ENCODE data around the gene OBSCN.

- TF ChIP-seq, protein P1, sequence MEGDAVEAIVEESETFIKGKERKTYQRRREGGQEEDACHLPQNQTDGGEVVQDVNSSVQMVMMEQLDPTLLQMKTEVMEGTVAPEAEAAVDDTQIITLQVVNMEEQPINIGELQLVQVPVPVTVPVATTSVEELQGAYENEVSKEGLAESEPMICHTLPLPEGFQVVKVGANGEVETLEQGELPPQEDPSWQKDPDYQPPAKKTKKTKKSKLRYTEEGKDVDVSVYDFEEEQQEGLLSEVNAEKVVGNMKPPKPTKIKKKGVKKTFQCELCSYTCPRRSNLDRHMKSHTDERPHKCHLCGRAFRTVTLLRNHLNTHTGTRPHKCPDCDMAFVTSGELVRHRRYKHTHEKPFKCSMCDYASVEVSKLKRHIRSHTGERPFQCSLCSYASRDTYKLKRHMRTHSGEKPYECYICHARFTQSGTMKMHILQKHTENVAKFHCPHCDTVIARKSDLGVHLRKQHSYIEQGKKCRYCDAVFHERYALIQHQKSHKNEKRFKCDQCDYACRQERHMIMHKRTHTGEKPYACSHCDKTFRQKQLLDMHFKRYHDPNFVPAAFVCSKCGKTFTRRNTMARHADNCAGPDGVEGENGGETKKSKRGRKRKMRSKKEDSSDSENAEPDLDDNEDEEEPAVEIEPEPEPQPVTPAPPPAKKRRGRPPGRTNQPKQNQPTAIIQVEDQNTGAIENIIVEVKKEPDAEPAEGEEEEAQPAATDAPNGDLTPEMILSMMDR (IDR thresholded peaks at IDR 0.05) = no peak
- TF ChIP-seq POLR2A (IDR thresholded peaks at IDR 0.05) = no peak
These were observed 186.1 kb downstream of the OBSCN start for GRCh38 chr1:228393811-228394570.
